Hepatocyte (in vitro differentiated cells): ENCODE data around the gene TFDP3. TPM values are rescaled to one million over a fixed set of nuclear protein-coding genes. Genes with fewer than 3 reads are reported as not detected.

ENCODE experiments used
- DNase-seq: peaks from one replicate; pipeline ENCODE4 v3.0.0-alpha.2; 2016; ENCODE audit warnings: low spot score
- H2AFZ ChIP-seq: fragments of 200-600 bp; sonication (generic); 2 replicates; pipeline ENCODE4 v1.6.0; 2016; ENCODE audit warnings: antibody characterized with exemption, mild to moderate bottlenecking
- H3K27ac ChIP-seq: fragments of 200-600 bp; sonication (generic); 2 replicates; pipeline ENCODE4 v1.5.1; 2016; ENCODE audit warnings: mild to moderate bottlenecking
- H3K27me3 ChIP-seq: fragments of 200-600 bp; sonication (generic); 2 replicates; pipeline ENCODE4 v1.6.1; 2016
- H3K36me3 ChIP-seq: fragments of 200-600 bp; sonication (generic); replicated peaks from 2 replicates; pipeline ENCODE4 v1.5.1; 2016; ENCODE audit warnings: low read depth; ENCODE audit not compliant: insufficient read depth
- H3K4me1 ChIP-seq: fragments of 200-600 bp; sonication (generic); 2 replicates; pipeline ENCODE4 v1.5.1; 2016; ENCODE audit warnings: mild to moderate bottlenecking, moderate library complexity; ENCODE audit not compliant: insufficient read depth
- H3K4me2 ChIP-seq: fragments of 200-600 bp; sonication (generic); 2 replicates; pipeline ENCODE4 v1.6.0; 2016
- H3K4me3 ChIP-seq: fragments of 200-600 bp; sonication (generic); 2 replicates; pipeline ENCODE4 v1.5.1; 2016; ENCODE audit warnings: mild to moderate bottlenecking
- H3K79me2 ChIP-seq: fragments of 200-600 bp; sonication (generic); 2 replicates; pipeline ENCODE4 v1.6.0; 2017; ENCODE audit warnings: mild to moderate bottlenecking
- H3K9me2 ChIP-seq: fragments of 200-600 bp; sonication (generic); replicated peaks from 2 replicates; pipeline ENCODE4 v1.6.0; 2017; ENCODE audit warnings: mild to moderate bottlenecking; ENCODE audit not compliant: insufficient read depth
- H3K9me3 ChIP-seq: fragments of 200-600 bp; sonication (generic); 2 replicates; pipeline ENCODE4 v1.5.1; 2016; ENCODE audit warnings: low read depth, mild to moderate bottlenecking
- H4K20me1 ChIP-seq: fragments of 200-600 bp; sonication (generic); 2 replicates; pipeline ENCODE4 v1.6.0; 2016; ENCODE audit warnings: mild to moderate bottlenecking; ENCODE audit not compliant: insufficient read depth, poor library complexity, severe bottlenecking
- EZH2 ChIP-seq: fragments of 200-600 bp; sonication (generic); IDR thresholded peaks from 2 replicates; pipeline ENCODE4 v1.6.1; 2016; ENCODE audit warnings: antibody characterized with exemption, mild to moderate bottlenecking, borderline replicate concordance
- EZH2phosphoT487 ChIP-seq: fragments of 200-600 bp; sonication (generic); IDR thresholded peaks from one replicate; pipeline ENCODE4 v1.6.1; 2018; ENCODE audit warnings: antibody characterized with exemption, mild to moderate bottlenecking, low read depth, moderate library complexity; ENCODE audit not compliant: unreplicated experiment, severe bottlenecking
- WGBS: methylation state at CpG from one replicate; pipeline ENCODE4 v1.1.6; 2016; ENCODE audit warnings: low lambda C conversion rate; ENCODE audit errors: missing lambda C conversion rate; 5-methylcytosine and 5-hydroxymethylcytosine counted together
- polyA plus RNA-seq: library from polyadenylated mRNA; unstranded; fragments of >200 nt; fragmentation: Nextera tagmentation; extraction: Ambion mirVana; gene quantifications from 2 replicates; pipeline ENCODE4 v1.2.1, GENCODE V29; 2016
- total RNA-seq: library from RNA; depleted of rRNA; stranded (reverse); fragments of >200 nt; gene quantifications from 2 replicates; pipeline ENCODE4 v1.2.3, GENCODE V29; 2014
- TF ChIP-seq, protein P1 (sequence below): fragments of 200-600 bp; sonication (generic); IDR thresholded peaks from 2 replicates; pipeline ENCODE4 v1.5.1; 2016; ENCODE audit warnings: antibody characterized with exemption, mild to moderate bottlenecking; ENCODE audit not compliant: poor library complexity

Gene TFDP3
- total and polyA plus RNA-seq, 2 experiments from 2014 or later, result not detected

DNA sequence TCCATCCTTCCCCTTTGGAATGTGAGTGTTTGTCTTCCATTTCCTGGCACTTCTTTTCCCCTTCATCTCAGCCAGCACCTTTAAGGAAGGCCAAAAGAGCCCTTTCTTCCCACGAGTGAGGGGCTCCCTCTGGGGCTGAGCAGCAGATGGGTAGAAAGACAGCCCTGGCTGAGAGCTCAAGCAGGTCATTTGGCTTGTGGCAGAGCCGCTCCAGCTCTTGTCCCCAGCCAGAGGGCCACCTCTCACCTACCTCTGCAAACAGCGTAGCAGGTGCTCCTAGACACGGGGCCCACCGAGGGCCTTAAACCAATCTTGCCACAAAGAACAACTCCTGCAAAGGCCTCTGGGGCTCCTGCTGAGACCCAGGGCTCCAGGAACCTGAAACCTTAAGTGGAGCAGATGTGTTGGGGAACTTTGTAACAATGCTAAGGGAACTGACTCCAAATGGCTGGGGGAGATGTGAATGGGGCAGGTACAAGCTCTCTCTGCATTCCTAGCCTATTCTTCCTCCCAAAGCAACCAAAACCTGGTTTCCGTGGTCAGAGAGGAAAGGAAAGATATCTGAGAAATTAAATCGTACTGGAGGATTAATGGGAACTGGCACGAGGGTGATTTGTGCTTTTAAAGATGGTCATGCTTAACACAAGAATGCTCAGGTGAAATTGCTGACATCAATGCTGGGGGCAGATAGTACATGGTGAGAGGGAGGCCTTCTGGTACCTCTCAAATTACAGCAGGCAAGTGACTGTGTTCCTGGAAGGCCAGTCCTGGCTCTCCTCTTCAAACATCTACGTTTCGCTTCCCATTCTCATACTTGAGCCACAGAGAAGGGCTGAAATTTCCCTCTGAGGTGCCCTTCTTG lies 27.0 kb downstream of the TFDP3 start:
- Histone ChIP-seq H3K27ac (no peak overlapping the region), H3K79me2 (no peaks in the 10 kb centered on the region), H2AFZ (no peak overlapping the region), H3K9me2 (no peaks in the 10 kb centered on the region), H3K4me1 (peaks cover 6% of the 10 kb centered on the region), H3K36me3 (no peaks in the 10 kb centered on the region), H3K9me3 (no peaks in the 10 kb centered on the region), H3K27me3 (no peaks in the 10 kb centered on the region), H3K4me2 (no peak overlapping the region), H4K20me1 (no peaks in the 10 kb centered on the region), H3K4me3 (no peak overlapping the region)
- 62% methylated on average over 10 of the region's 10 CpGs for WGBS
- DNase-seq, result no peak
- TF ChIP-seq EZH2phosphoT487 (no peak), EZH2 (no peak)
- TF ChIP-seq, protein P1, sequence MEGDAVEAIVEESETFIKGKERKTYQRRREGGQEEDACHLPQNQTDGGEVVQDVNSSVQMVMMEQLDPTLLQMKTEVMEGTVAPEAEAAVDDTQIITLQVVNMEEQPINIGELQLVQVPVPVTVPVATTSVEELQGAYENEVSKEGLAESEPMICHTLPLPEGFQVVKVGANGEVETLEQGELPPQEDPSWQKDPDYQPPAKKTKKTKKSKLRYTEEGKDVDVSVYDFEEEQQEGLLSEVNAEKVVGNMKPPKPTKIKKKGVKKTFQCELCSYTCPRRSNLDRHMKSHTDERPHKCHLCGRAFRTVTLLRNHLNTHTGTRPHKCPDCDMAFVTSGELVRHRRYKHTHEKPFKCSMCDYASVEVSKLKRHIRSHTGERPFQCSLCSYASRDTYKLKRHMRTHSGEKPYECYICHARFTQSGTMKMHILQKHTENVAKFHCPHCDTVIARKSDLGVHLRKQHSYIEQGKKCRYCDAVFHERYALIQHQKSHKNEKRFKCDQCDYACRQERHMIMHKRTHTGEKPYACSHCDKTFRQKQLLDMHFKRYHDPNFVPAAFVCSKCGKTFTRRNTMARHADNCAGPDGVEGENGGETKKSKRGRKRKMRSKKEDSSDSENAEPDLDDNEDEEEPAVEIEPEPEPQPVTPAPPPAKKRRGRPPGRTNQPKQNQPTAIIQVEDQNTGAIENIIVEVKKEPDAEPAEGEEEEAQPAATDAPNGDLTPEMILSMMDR, result no peak

DNA sequence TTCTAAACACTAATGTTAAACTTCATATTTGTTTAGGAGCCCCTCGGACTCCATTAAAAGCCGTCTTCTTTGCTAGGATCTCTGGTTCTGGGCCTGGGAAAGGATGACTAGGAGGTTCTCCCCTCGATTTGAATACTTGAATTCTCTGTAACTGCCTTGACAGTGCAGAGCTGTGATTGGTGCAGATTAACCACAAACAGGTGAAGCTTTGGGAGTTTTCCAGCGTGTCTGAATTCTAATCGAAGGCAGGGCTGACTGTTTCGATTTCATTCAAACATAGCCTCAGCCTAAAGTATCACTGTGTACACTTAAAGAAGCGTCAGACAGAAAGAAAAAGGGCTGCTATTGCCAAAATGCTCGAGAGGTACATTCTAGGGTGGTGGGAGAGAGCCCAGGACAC lies 29.0 kb downstream of the TFDP3 start:
- no peaks in the 10 kb centered on the region for H3K9me2 ChIP-seq

DNA sequence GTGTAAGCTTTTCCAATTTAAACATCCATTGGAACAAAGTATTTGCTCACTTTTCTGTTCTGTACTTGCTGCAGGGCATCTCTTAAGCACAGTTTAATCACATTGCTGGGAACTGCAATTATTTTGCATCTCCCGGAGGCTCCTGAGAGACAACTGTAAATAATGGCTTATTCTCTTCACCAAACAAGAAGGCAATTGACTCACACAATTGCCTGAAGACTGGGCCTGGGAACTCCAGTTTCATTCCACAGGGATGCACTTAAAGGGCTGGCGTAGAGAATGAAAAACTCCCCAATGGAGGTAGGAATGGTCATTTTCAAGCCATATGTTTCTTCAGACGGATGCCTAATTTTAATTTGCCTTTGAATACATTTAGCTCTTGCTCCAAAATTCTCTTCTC lies 29.5 kb downstream of the TFDP3 start:
- 75% methylated on average over 3 of the region's 3 CpGs for WGBS
- TF ChIP-seq EZH2phosphoT487 (no peak), EZH2 (no peak)
- TF ChIP-seq, protein P1, result no peak
- H2AFZ ChIP-seq, result no peak overlapping the region

More for the DNA sequence above, 29.0 kb downstream of the TFDP3 start:
- no peak overlapping the region for H3K4me3 ChIP-seq
- 63% methylated on average over 8 of the region's 8 CpGs for WGBS
- no peak overlapping the region for H2AFZ ChIP-seq
- no peaks in the 10 kb centered on the region for H3K36me3 ChIP-seq
- no peak overlapping the region for H3K4me2 ChIP-seq
- no peaks in the 10 kb centered on the region for H4K20me1 ChIP-seq
- TF ChIP-seq, protein P1, result no peak
- TF ChIP-seq EZH2phosphoT487, result no peak
- no peak for TF ChIP-seq EZH2
- DNase-seq, result no peak
- no peaks in the 10 kb centered on the region for H3K79me2 ChIP-seq
- H3K27me3 ChIP-seq, result no peaks in the 10 kb centered on the region
- H3K27ac ChIP-seq, result no peak overlapping the region
- H3K4me1 ChIP-seq, result peaks cover 6% of the 10 kb centered on the region
- H3K9me3 ChIP-seq, result no peaks in the 10 kb centered on the region

More for the DNA sequence above, 29.5 kb downstream of the TFDP3 start:
- no peak for DNase-seq
- Histone ChIP-seq H4K20me1 (no peaks in the 10 kb centered on the region), H3K27me3 (no peaks in the 10 kb centered on the region), H3K36me3 (no peaks in the 10 kb centered on the region), H3K4me2 (no peak overlapping the region), H3K27ac (no peak overlapping the region), H3K4me3 (no peak overlapping the region), H3K9me2 (no peaks in the 10 kb centered on the region), H3K79me2 (no peaks in the 10 kb centered on the region), H3K4me1 (peaks cover 6% of the 10 kb centered on the region), H3K9me3 (no peaks in the 10 kb centered on the region)
